ENCODE results near the gene SH2D4B.

The SH2D4B gene

GRCh38 chr10:80693565-80693964, 155.9 kb downstream of the SH2D4B start:
- ATAC-seq: no peak

GRCh38 chr10:80694930-80695329, 157.2 kb downstream of the SH2D4B start:
- ATAC-seq: no peak

Measured in activated CD4-positive, CD25-positive, alpha-beta regulatory T cell treated with anti-CD3 and anti-CD28 coated beads, Interleukin-2, amount 50 U/mL, for 24 hours (primary cell).